HEK293 (cell line): ENCODE measurements around the gene PDZD2.

ENCODE experiments used
- BCL11A ChIP-seq: fragments of 450-650 bp; formaldehyde crosslinking; IDR thresholded peaks from 2 replicates; pipeline ENCODE4 v1.5.1; 2016; ENCODE audit warnings: low read depth, missing biosample characterization, missing genetic modification characterization
- CTCF ChIP-seq: fragments of 450-650 bp; formaldehyde crosslinking; IDR thresholded peaks from 2 replicates; pipeline ENCODE4 v1.5.1; 2016; ENCODE audit warnings: missing biosample characterization, missing genetic modification characterization
- KLF10 ChIP-seq: fragments of 450-650 bp; IDR thresholded peaks from 2 replicates; pipeline ENCODE4 v1.5.1; 2018; ENCODE audit warnings: missing biosample characterization, mild to moderate bottlenecking, missing genetic modification characterization
- TRIM28 ChIP-seq: IDR thresholded peaks from 2 replicates; pipeline ENCODE4 v1.6.1; 2011; ENCODE audit warnings: low read length, control low read depth, borderline replicate concordance
- ZNF311 ChIP-seq: fragments of 450-650 bp; formaldehyde crosslinking; IDR thresholded peaks from 2 replicates; pipeline ENCODE4 v1.5.1; 2017; ENCODE audit warnings: missing biosample characterization, missing genetic modification characterization, borderline replicate concordance
- ZNF433 ChIP-seq: fragments of 450-650 bp; formaldehyde crosslinking; IDR thresholded peaks from 2 replicates; pipeline ENCODE4 v1.5.1; 2016; ENCODE audit warnings: missing biosample characterization, missing genetic modification characterization, low read depth
- ZSCAN4 ChIP-seq: fragments of 450-650 bp; formaldehyde crosslinking; IDR thresholded peaks from 2 replicates; pipeline ENCODE4 v1.5.1; 2017; ENCODE audit warnings: missing biosample characterization, missing genetic modification characterization
- TF ChIP-seq, protein P1 (sequence below): fragments of 450-650 bp; formaldehyde crosslinking; IDR thresholded peaks from 2 replicates; pipeline ENCODE4 v1.5.1; 2016; ENCODE audit warnings: missing biosample characterization, missing genetic modification characterization
- TF ChIP-seq, protein P2 (sequence below): fragments of 450-650 bp; formaldehyde crosslinking; IDR thresholded peaks from 2 replicates; pipeline ENCODE4 v1.5.1; 2016; ENCODE audit warnings: missing biosample characterization, missing genetic modification characterization

DNA sequence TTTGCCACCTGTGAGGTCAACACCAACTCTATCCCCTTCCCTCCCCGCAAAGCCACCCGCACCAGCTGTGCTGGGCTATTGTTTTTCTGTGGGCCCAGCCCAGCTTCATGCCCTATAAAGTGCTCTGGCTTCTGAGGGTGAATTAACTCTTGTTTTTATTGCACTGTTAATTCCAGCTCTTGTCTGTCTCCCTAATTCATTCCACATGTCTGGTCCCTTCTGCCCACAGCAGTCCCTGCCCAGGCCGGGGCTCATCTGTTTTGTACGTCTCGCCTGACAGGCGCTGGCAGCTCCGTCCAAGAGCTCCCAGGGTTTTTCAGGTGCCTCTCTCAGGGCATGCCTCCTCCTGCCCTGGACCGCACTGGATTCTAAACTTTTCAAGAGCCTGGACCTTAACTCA lies 118.9 kb downstream of the PDZD2 start:
- TF ChIP-seq, protein P1, sequence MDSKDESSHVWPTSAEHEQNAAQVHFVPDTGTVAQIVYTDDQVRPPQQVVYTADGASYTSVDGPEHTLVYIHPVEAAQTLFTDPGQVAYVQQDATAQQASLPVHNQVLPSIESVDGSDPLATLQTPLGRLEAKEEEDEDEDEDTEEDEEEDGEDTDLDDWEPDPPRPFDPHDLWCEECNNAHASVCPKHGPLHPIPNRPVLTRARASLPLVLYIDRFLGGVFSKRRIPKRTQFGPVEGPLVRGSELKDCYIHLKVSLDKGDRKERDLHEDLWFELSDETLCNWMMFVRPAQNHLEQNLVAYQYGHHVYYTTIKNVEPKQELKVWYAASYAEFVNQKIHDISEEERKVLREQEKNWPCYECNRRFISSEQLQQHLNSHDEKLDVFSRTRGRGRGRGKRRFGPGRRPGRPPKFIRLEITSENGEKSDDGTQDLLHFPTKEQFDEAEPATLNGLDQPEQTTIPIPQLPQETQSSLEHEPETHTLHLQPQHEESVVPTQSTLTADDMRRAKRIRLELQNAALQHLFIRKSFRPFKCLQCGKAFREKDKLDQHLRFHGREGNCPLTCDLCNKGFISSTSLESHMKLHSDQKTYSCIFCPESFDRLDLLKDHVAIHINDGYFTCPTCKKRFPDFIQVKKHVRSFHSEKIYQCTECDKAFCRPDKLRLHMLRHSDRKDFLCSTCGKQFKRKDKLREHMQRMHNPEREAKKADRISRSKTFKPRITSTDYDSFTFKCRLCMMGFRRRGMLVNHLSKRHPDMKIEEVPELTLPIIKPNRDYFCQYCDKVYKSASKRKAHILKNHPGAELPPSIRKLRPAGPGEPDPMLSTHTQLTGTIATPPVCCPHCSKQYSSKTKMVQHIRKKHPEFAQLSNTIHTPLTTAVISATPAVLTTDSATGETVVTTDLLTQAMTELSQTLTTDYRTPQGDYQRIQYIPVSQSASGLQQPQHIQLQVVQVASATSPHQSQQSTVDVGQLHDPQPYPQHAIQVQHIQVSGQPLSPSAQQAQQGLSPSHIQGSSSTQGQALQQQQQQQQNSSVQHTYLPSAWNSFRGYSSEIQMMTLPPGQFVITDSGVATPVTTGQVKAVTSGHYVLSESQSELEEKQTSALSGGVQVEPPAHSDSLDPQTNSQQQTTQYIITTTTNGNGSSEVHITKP, result no peak
- no peak for TF ChIP-seq TRIM28
- TF ChIP-seq KLF10 (tag by site-specific recombination), result no peak
- TF ChIP-seq CTCF, result no peak
- no peak for TF ChIP-seq ZNF433
- TF ChIP-seq, protein P2, sequence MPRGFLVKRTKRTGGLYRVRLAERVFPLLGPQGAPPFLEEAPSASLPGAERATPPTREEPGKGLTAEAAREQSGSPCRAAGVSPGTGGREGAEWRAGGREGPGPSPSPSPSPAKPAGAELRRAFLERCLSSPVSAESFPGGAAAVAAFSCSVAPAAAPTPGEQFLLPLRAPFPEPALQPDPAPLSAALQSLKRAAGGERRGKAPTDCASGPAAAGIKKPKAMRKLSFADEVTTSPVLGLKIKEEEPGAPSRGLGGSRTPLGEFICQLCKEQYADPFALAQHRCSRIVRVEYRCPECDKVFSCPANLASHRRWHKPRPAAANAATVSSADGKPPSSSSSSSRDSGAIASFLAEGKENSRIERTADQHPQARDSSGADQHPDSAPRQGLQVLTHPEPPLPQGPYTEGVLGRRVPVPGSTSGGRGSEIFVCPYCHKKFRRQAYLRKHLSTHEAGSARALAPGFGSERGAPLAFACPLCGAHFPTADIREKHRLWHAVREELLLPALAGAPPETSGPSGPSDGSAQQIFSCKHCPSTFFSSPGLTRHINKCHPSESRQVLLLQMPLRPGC (tag by site-specific recombination), result no peak
- no peak for TF ChIP-seq ZSCAN4 (tag by site-specific recombination)
- TF ChIP-seq BCL11A (tag by site-specific recombination), result no peak
- no peak for TF ChIP-seq ZNF311 (tag by site-specific recombination)
